GM19468 (cell line): ENCODE measurements around the gene JUND.

ENCODE experiments used
- ATAC-seq: cut with Tn5 transposase; IDR thresholded peaks from one replicate; pipeline ENCODE4 v1.9.1; 2021; ENCODE audit warnings: mild to moderate bottlenecking, moderate library complexity, moderate number of reproducible peaks; ENCODE audit not compliant: unreplicated experiment; ENCODE audit errors: extremely low read depth

JUND gene

GRCh38 chr19:18309525-18310064 is 28.2 kb upstream of the JUND start:
- no peak for ATAC-seq

- no peak for ATAC-seq
These were observed 27.5 kb upstream of the JUND start for GRCh38 chr19:18308948-18309325.

DNA sequence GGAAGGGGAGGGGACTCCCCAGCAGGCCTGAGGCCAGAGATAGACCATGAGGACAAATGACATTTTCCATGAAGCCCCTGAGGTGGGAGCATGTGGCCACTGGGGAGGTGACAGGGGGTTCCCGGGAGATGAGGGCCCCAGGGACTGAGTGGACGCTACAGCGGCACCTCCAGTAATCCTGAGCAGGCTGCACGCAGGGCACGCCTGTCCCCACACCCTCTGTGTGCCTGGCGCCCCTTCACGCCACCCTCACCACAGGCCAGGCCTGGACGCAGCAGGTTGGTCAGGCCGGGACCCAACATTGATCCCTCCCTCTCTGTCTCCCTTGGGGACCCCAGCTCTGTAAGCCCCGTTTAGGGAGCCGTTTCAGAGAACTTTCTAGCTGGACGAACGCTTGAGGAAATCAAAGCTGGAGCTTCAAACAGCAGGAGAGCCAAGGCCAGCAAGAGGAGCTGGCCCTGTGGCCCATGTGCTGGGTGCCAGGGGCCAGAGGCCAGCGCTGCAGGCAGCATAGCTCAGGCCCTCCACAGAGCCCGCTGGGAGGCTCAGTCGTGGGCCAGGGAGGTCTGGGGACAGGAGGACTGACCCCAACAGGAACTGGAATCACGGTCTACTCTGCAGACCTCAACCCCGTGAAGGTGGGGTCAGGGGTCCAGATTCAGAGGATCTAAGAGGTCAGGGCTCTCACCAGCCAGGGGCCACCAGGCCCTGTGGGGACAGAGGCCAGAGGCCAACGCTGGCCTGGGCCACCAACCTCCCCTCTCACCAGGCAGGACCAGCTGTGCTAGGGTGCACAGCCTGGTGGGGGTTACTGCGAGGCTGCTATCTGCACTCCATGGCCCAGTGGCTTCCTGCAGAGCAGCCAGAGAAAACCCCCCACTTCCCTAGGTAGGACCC is 26.9 kb upstream of the JUND start:
- no peak for ATAC-seq

DNA sequence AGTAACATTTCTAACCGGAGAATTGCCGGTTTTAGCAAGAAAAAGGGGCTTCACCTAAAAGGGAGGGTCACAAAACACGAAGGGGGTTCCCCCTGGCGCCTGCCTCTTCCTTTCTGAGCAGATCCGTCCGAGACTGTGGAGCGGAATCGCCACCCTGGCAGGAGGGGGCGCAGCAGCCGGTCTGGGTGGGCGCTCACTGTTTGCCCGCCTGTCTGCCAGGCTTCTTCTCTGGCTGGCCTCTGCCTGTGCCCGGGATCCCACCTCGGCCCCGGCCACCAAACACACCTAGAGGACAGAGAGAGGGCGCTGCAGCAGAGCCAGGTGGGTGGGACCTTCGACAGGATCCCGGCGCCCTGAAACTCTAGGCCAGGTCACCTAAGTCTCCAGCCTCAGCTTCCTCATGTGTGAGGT is 25.9 kb upstream of the JUND start:
- no peak for ATAC-seq

DNA sequence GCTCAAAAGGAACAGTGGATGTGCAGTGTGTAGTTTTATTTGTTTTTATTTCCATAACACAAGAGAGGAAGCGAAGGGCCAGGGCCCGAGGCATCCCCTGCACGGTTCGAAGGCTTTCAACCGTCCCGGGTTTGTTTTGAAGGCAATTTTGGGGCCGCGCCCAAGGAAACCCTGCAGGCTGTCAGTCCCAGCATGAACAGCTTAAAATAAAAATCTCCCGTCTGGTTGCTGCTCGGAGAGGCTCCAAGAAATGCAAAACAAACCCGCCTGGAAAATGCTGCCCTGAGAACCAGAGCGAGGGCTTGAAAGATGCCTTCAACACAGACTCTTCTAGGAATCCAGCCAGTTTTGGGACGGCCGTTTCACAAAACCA is 25.5 kb upstream of the JUND start:
- ATAC-seq, result no peak

GRCh38 chr19:18306209-18306887 is 24.9 kb upstream of the JUND start:
- ATAC-seq, result no peak

- ATAC-seq, result no peak
These were observed 23.3 kb upstream of the JUND start for GRCh38 chr19:18304458-18305310.

GRCh38 chr19:18304208-18304457 is 22.7 kb upstream of the JUND start:
- no peak for ATAC-seq

GRCh38 chr19:18301718-18302111 is 20.3 kb upstream of the JUND start:
- ATAC-seq, result no peak

DNA sequence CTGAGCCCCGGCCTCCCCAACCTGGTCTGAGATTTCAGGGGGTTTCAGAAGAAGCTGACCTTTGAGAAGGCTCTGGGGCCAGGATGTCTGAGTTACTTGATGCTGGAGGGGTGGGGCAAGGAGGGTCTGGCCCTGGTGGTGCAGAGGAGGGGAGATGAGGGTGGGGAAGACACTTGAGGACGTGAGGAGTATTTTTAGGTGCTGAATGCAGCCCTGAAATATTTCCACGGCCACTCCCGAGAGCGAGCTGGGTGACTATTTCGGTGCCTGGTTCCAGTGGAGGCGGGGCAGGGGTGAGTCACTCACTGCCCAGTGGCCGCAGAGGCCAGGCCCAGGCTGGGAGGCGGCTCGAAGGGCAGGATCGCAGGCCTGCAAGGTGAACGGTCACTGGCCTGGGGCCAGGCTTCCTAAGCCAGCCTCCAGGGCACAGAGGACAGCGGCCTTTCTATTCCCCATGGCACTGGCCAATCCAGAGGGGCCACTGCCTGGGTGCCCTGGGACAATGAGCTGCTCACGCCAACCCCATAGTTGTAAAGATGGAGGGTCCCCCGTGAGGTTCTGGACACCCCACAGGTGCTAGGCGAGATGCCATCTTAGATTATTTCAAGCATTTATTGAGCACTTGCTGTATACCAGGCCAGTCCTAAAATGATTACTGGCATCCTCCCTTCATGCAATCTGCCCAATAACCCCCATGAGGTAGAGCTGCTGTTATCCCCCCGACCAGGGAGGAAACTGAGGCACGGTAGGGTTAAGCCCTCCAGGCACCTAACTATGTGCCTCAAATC is 19.7 kb upstream of the JUND start:
- no peak for ATAC-seq

GRCh38 chr19:18299654-18300053 is 18.2 kb upstream of the JUND start:
- ATAC-seq, result no peak

DNA sequence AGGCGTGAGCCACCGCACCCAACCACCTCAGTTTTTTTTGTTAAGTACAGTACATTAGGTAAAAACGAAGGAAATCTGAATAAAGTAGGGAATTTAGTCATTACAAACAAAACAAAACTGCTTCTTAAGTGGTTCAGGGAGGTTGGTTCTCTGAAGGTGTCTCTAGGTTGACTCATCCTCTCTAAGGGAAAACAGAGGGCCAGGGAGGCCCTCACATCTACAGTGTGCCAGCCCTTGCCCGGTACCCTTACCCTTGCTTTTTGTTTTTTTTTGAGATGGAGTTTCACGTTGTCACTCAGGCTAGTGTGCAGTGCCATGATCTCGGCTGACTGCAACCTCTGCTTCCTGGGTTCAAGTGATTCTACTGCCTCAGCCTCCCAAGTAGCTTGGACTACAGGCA is 17.2 kb upstream of the JUND start:
- ATAC-seq, result no peak

GRCh38 chr19:18297308-18297707 is 15.9 kb upstream of the JUND start:
- ATAC-seq, result no peak

DNA sequence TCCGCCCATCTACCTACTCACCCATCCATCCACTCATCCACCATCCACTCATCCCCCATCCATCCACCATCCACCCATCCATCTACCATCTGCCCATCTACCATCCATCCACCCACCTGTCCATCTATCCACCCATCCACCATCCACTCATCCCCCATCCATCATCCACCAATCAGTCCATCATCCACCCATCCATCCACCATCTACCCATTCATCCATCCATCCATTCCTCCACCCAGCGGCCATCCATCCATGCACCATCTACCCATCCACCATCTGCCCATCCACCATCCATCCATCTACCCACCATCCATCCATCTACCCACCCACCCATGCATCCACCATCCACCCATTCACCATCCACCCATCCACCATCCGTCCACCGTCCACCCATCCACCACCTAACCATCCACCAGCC is 13.6 kb upstream of the JUND start:
- no peak for ATAC-seq

GRCh38 chr19:18294467-18294864 is 13.0 kb upstream of the JUND start:
- no peak for ATAC-seq

DNA sequence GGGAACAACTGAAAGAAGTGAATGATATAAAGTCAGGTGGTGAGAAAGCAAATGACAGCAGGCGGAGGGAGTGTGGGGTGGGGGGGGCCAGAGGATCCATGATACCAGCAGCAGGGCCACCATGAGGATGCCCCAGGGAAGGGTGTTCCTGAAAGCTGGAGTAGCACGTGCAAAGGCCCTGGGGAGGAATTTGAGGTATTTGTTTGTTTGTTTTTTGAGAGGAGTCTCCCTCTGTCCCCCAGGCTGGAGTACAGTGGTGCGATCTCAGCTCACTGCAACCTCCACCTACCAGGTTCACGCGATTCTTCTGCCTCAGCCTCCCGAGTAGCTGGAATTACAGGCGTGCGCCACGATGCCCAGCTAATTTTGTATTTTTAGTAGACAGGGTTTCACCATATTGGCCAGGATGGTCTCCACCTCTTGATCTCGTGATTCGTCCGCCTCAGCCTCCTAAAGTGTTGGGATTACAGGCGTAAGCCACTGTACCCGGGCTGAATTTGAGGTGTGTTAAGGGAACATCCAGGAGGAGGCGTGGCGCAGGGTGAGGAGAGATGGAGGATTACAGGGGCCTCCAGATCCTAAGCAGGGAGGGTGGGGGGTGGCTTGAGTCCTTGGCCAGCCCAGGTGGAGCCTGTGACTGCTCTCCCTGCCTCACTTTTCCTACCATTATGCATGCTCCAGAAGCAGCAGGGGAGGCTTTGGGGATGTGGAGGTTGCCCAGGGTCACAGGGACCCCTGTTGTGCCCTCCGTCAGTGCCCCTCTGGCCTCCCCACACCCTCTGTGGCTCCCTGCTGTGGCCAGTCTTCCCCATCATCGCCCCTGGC is 12.4 kb upstream of the JUND start:
- ATAC-seq, result no peak

- no peak for ATAC-seq
These were observed 11.6 kb upstream of the JUND start for GRCh38 chr19:18292810-18293641.

DNA sequence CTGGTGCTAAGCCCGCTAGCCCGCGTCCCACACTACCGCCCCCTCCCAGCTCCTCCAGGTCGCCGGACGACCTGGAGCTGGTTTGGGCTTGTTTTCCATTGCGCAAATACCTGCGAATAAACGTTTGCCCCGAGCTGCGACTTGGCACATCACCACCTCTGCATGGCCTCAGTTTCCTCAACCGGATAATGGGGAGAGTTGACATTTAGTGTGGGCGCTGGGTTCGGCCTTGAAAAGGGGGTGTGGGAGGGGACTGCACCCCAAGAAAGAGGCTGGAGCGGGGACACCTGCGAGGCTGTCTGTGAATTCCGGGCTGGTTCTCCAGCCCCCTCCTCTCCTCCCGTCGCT is 11.0 kb upstream of the JUND start:
- ATAC-seq, result no peak
